Activated naive CD4-positive, alpha-beta T cell treated with anti-CD3 and anti-CD28 coated beads, Interleukin-2, amount 50 U/mL, for 72 hours (primary cell): ENCODE results near the gene NFKBIE. TPM values are rescaled to one million over a fixed set of nuclear protein-coding genes. Genes with fewer than 3 reads are reported as not detected.
"Not testable (repeated sequence)": the region's sequence is repeated elsewhere in the genome, so short reads cannot be mapped to it uniquely, and the experiment has no call there.

Experiments used
- ATAC-seq, 2 donors: fragments of 150-1000 bp; cut with Tn5 transposase; 2 replicates each; pipeline ENCODE4 v1.10.0; 2021; ENCODE audit warnings: mild to moderate bottlenecking in 2 of 2, moderate library complexity in 2 of 2
- DNase-seq, 2 donors: peaks; one replicate each; pipeline ENCODE4 v3.0.0; 2021 to 2022; ENCODE audit warnings: low spot score in 2 of 2
- H3K27ac Mint-ChIP-seq, 2 donors: one replicate each; pipeline ENCODE4 v1.8.0; 2022; ENCODE audit warnings: mild to moderate bottlenecking in 2 of 2, mixed read lengths in 2 of 2
- H3K36me3 Mint-ChIP-seq, 2 donors: one replicate each; pipeline ENCODE4 v1.8.0; 2022; ENCODE audit warnings: mixed read lengths in 2 of 2
- H3K9me3 Mint-ChIP-seq, 2 donors: one replicate each; pipeline ENCODE4 v1.8.0; 2022; ENCODE audit warnings: mixed read lengths in 2 of 2
- total RNA-seq, 2 donors: library from RNA; stranded (reverse); gene quantifications; one replicate each; pipeline ENCODE4 v1.2.3, GENCODE V29; 2022

NFKBIE gene
- total RNA-seq, 2 donors from 2014 or later: 17.7 to 19.9 TPM

DNA sequence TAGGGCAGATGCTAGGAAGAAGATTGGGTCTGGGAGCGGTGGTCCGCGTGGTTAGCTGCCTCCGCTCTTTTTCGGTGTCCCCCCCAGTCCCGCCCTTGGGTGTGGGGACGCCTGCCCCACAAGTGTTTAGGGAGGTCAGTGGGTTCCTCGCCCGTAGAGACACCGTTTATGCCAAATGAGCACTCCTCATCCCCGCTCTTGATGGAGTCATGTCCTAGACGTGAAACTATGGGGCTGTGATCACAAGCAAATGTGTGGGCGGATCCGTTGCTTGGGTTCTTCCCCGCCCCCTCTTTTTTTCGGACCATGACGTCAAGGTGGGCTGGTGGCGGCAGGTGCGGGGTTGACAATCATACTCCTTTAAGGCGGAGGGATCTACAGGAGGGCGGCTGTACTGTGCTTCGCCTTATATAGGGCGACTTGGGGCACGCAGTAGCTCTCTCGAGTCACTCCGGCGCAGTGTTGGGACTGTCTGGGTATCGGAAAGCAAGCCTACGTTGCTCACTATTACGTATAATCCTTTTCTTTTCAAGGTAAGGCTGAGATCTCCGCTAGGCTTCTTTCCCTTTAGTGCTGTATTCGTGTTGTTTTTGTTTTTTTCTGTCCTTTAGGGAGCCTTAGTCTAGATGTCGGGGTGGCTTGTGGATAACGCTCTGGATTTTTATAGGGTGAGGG lies 18.6 kb downstream of the NFKBIE start, which contains the start of gene HSP90AB1:
Gene HSP90AB1 (plus strand): TSS at position 439 of the 675 bp plus-strand sequence. CDS start 1,529 bp downstream, outside the sequence.
- Mint-ChIP-seq H3K9me3 (no peaks in the 10 kb centered on the region), H3K27ac (peak within 1 kb of the TSS; percentile 100), H3K36me3 (peaks cover 52 to 58% of the 10 kb centered on the region in 2 donors)
- ATAC-seq (peak; percentile 72 to 81), DNase-seq (peak; percentile 93 to 98)

DNA sequence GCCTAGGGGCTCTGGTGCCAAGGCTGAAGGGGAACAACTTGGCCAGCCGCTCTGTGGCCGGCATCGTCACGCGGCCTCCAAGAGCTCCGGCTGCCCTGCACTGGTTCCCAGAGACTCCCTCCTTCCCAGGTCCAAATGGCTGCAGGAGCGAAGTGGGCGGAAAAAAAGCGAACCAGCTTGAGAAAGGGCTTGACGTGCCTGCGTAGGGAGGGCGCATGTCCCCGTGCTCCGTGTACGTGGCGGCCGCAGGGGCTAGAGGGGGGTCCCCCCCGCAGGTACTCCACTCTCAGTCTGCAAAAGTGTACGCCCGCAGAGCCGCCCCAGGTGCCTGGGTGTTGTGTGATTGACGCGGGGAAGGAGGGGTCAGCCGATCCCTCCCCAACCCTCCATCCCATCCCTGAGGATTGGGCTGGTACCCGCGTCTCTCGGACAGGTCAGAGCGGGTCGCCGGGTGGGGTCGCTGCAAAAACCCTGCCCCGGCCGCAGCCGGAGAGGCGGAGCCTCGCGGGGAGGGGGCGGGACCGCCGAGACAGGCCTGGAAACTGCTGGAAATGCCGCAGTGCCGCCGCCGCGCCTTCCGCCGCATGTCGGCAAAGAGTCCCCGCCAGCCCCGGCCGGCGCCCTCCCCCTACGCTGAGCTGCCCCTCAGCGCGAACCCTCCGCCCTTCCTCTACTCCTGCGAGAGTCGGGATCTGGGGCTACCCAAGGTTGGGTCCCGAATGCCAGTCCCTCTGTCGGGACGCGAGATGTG lies 19.3 kb downstream of the NFKBIE start:
- H3K9me3 Mint-ChIP-seq: no peaks in the 10 kb centered on the region
- ATAC-seq (peak; percentile 59 to 60), DNase-seq (peak; percentile 88 to 93)
- peak overlapping the region; percentile 100 for H3K27ac Mint-ChIP-seq
- peaks cover 45 to 51% of the 10 kb centered on the region in 2 donors for H3K36me3 Mint-ChIP-seq

DNA sequence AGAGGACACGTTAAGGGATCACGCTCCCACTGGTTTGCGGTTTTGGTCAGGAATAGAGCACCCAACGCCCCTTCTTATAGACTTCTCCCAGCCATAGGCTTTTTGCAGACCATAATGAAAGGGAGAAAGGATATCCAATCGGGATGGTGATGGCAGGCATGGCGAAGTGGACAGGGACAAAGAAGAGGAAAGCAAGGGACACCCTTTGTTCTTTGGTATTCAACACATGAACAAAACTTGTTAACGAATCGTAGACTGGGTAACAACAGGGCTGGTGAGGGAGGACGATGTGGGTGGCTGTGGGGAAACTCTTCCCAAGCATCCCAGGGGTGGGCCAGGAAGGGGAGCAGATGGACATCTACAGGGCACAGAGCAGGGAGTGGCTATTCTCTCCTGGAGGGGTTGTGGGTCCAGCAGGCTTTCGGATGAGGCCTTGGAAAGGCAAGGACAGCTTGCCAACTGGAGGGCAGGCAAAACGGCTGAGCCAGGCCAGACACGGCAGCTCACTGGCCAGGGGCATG lies 19.9 kb downstream of the NFKBIE start:
- peaks cover 39 to 44% of the 10 kb centered on the region in 2 donors for H3K36me3 Mint-ChIP-seq
- DNase-seq (no peak), ATAC-seq (no peak)

DNA sequence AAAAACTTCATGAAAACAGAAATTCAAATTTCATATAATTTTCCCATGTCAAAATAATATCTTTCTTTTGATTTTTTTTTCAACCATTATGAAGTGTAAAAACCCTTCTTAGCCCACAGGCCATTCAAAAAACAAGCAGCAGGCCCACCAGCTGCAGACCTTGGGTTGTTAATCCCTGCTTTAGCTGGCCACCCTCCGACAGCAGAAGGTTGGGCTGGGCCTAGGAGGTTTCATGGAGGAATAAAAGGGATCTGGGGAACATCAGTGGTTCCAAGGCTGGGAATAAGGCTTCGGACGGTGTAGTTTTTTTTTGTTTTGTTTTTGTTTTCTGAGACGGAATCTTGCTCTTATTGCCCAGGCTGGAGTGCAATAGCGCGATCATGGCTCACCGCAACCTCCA lies 22.0 kb downstream of the NFKBIE start:
- H3K9me3 Mint-ChIP-seq: no peaks in the 10 kb centered on the region
- DNase-seq: no peak
- H3K27ac Mint-ChIP-seq: peak overlapping the region in 1 of 2 donors; percentile 11
- H3K36me3 Mint-ChIP-seq: peaks cover 18 to 23% of the 10 kb centered on the region in 2 donors
- ATAC-seq: no peak

More for the DNA sequence above, 19.9 kb downstream of the NFKBIE start:
- Mint-ChIP-seq H3K9me3 (no peaks in the 10 kb centered on the region), H3K27ac (peak overlapping the region; percentile 56 to 100)

DNA sequence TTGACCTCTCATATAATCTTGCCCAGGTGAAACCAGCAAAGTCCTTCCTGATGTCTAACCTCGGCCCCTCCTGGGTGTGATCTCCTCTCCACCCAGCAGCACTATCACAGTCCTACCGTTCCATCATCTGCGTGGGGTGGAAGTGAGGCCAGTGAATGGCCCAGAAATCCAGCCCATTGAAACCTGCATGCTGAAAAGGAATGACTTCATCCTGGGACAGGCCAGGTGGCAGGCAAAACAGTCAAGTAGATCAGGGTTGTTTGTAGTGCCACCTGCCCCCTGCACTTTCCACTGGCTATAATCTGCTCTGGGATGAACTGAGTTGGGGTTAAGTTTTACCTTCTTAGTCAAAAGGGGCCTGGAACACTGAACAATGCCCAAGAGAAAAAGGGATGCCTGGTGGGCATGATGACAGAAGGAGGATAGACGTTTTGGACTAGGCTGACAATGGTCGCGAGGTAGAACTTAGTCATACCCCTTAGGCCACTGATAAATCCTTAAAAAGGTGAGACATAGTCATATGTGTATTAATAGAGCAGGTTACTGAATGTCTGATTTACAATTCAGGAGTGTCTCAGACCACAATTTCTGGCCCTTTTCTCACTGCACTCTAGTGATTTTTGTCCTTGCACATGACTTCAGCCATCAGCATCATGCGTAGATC lies 26.5 kb downstream of the NFKBIE start:
- no peak for ATAC-seq
- Mint-ChIP-seq H3K27ac (peak overlapping the region in 1 of 2 donors; percentile 89), H3K9me3 (no peaks in the 10 kb centered on the region), H3K36me3 (no peaks in the 10 kb centered on the region)
- DNase-seq: no peak

DNA sequence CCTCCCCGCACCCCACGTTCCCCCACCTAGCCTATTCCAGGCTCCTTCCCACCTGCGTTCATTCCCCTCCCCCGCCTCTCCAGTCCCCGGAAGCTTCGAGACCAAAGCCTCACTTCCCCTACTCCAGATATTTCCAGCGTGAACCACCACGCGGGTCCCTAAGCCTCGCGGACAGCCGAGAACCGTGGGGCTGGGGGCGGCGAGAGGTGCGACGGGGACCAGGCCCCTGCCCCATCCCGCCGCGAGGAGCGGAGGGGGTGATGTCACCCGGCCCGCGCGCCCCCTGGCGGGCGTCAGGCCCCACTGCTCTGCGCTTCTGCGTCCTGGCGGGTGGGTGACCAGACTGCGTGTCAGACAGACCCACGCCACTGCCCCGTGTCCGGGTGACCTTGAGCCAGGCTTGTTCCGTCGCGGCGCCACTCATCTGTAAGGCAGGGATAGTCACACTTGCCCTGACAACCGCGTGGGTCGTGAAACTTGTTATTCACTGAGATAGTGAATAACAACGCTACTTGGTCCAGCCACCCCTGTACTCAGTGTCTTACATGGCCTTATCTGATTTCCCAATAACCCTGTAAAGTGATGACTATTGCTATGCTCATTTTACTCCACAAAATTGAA lies 27.4 kb downstream of the NFKBIE start:
- H3K9me3 Mint-ChIP-seq: no peaks in the 10 kb centered on the region
- H3K27ac Mint-ChIP-seq: peak overlapping the region; percentile 89 to 97
- no peaks in the 10 kb centered on the region for H3K36me3 Mint-ChIP-seq
- peak; percentile 82 to 93 for ATAC-seq
- DNase-seq: peak; percentile 89 to 90

DNA sequence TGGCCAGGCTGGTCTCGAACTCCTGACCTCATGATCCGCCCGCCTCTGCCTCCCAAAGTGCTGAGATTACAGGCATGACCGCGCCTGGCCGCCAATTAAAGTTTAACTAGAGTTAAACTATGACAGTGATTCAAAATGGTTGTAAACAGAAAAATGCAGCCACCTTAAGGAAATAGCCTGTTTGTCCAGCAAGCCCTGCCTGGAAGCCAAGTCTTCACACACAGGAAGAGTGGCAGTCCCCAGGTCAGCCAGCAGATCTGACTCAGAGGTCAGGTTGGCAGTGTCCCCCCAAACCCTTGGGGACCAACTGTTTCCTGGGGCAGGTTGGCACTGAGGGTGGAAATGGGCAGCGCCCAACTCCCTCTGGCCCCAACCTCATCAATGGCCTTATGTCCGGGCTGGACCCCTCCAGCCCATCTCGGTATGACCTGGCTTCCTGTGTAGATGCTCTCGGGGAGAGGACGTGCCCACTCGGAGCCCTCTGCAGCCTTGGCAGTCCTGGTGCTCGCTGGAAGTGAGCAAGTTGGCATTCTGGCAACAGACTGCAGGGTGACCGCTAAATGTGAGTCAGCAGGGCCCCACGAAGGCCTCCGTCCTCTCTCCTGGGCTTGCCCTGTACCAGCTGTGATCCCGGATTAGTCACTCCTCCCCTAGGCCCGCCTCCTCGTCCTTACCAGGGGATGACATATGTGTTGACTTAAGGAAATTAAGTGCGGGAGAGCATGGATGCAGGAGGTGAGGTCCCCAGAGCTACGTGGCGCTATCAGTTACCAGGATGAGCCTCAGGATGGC lies 28.1 kb downstream of the NFKBIE start:
- Mint-ChIP-seq H3K9me3 (no peaks in the 10 kb centered on the region), H3K27ac (peak overlapping the region; percentile 89 to 97), H3K36me3 (peaks cover 0 to under 1% of the 10 kb centered on the region in 2 donors)
- DNase-seq (peak; percentile 59 to 90), ATAC-seq (peak; percentile 85 to 89)

DNA sequence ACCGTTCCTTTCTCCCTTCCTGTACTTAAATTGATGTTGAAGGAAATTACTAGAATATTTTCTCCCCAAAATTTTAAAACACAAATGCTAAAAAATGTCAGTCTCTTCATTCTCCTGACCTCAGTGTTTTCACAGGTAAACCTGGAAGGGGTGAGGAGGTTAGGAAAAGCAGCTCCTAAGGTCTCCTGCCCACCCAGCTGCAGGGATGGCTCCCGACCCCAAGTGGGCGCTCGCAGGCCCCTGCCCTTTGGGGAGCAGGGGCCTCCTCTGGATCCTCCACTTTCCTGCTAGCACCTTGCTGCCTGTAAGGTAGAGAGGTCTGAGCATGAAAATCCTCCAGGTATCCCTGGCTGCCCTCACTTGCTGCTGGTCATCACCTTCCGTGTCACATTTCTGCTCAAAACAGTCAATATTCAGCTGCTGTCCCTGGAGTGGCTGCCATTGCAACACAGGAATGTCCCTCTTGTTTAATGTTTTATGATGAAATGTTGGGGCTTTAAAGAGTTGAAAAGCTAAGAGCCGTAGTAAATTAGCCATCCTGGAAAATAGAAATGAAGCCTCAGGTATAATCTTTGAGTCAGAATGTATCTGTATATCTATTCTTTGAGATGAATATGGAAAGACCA lies 29.3 kb downstream of the NFKBIE start:
- Mint-ChIP-seq H3K27ac (no peak overlapping the region), H3K36me3 (peaks cover 4 to 5% of the 10 kb centered on the region in 2 donors), H3K9me3 (no peaks in the 10 kb centered on the region)
- DNase-seq: no peak
- no peak for ATAC-seq

DNA sequence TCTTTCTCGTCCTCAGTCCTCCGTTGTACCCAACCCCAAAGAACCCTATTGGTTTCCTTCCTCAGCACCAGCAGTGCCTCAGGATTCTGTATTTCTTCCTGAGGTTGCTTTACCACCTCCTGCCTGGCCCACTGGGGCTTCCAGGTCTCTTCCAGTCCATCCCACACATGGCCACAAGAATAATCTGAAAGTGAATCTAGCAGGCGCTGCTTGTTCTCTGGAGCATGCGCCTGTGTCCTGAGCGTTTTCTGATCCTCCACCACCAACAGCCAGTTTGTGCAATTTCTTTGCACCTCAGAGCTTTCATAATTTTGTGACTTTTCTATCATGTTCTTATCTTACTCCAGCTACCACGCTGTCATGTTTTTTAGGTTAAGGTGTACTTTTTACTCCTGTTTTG lies 30.1 kb downstream of the NFKBIE start:
- Mint-ChIP-seq H3K36me3 (peaks cover 4 to 11% of the 10 kb centered on the region in 2 donors), H3K27ac (no peak overlapping the region), H3K9me3 (no peaks in the 10 kb centered on the region)
- ATAC-seq (no peak), DNase-seq (no peak)

DNA sequence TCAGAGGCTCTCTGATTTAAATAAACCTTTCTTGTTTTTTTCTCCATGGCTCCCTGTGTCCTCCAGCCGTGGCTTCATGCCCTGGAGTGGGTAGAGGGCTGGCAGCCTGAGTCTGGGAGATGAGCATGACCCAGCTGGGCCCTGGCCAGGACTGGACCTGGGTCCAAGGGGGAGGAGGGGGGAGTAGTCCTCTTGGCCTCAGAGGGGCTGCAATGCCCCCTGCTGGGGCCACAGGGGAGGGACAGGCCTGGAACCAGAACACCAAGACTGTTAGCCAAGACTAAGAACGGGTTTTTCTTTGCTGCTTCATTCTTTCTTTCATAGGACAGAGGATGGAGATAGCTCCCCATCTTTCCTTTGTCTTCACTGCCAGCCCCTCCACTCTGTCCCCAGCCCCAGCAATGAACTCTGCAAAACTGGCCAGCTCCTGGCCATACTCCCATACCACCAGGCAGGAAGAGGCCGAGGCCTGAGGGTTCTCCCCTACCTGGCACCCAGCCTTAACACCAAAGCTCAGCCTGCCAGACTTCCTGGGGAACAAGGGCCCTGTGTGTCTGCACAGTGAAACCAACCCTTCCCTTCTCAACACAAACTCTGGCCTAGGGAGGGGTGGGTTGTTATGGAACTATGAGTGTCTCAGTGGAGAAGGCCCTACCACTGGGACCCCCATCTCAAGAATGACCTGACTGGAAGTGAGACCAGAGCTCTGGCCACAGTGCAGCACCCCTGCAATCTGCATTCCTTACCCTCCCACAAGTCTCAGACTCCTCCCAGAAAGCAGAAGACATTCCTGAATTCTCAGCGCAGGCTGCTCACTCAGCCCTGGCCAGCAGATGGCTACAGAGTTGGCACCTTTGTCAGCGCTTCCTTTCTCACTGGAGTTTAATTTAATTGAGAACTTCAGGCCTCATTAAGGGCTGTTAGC lies 31.0 kb downstream of the NFKBIE start:
- Mint-ChIP-seq H3K27ac (peak overlapping the region; percentile 22 to 59), H3K9me3 (no peaks in the 10 kb centered on the region), H3K36me3 (peaks cover 6 to 11% of the 10 kb centered on the region in 2 donors)
- DNase-seq (no peak), ATAC-seq (no peak)

DNA sequence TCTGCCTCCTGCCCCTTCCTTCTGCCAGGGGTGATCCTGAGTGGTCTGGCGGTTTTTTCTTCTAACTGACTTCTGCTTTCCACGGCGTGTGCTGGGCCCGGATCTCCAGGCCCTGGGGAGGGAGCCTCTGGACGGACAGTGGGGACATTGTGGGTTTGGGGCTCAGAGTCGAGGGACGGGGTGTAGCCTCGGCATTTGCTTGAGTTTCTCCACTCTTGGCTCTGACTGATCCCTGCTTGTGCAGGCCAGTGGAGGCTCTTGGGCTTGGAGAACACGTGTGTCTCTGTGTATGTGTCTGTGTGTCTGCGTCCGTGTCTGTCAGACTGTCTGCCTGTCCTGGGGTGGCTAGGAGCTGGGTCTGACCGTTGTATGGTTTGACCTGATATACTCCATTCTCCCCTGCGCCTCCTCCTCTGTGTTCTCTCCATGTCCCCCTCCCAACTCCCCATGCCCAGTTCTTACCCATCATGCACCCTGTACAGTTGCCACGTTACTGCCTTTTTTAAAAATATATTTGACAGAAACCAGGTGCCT lies 31.7 kb downstream of the NFKBIE start:
- peaks cover 11 to 12% of the 10 kb centered on the region in 2 donors for H3K36me3 Mint-ChIP-seq
- no peak for ATAC-seq
- no peaks in the 10 kb centered on the region for H3K9me3 Mint-ChIP-seq
- DNase-seq: no peak
- H3K27ac Mint-ChIP-seq: peak overlapping the region; percentile 22 to 59

DNA sequence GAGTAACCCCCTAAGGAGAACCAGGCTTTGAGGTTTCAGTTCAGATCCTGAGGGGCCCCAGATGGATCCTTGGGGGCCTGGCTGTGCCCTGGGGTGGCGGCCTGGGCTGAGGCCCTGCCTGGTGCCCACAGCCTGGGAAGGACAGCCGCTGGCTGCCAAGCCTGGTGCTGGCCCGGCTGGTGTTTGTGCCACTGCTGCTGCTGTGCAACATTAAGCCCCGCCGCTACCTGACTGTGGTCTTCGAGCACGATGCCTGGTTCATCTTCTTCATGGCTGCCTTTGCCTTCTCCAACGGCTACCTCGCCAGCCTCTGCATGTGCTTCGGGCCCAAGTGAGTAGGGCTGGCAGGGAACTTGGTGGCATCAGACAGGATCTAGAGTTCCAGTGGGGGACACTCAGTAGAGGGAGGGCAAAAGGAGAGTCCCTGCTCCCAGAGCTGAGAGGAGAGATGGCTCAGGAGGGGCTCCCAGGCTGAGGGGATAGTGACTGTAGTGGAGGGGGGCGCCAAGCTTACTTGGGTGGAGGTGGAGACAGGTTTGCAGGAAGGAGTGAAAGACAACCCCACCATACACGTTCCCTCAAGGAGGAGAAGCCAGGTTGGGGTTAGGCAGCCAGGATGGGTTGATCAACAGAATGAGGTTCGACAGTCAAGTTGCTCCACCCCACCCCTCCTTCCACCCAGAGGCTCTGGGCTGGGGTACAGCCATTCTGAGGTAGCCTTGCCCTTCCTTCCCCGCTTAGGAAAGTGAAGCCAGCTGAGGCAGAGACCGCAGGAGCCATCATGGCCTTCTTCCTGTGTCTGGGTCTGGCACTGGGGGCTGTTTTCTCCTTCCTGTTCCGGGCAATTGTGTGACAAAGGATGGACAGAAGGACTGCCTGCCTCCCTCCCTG lies 32.4 kb downstream of the NFKBIE start:
- no peak for ATAC-seq
- Mint-ChIP-seq H3K36me3 (peaks cover 11 to 13% of the 10 kb centered on the region in 2 donors), H3K9me3 (no peaks in the 10 kb centered on the region), H3K27ac (peak overlapping the region in 1 of 2 donors; percentile 85)
- DNase-seq: no peak

DNA sequence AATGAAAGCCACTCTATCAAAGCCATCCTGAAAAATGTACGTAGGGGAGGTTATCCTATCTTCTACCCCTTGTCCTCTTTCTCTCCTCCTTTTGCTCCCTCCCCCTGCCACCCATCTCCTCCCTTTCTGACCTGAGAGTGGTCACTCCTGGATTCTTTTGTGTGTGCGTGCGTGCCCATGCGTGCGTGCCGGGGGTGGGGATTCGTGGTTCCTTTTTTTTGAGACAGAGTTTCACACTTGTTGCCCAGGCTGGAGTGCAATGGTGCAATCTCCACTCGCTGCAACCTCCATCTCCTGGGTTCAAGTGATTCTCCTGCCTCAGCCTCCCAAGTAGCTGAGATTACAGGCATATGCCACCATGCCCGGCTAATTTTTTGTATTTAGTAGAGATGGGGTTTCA lies 33.9 kb downstream of the NFKBIE start:
- not testable (repeated sequence) for ATAC-seq, H3K27ac Mint-ChIP-seq, DNase-seq, H3K9me3 Mint-ChIP-seq
- peaks cover 11 to 13% of the 10 kb centered on the region in 2 donors for H3K36me3 Mint-ChIP-seq
